Activated CD4-positive, alpha-beta T cell treated with anti-CD3 and anti-CD28 coated beads for 36 hours (primary cell): ENCODE measurements around the gene PROSER2. TPM values are rescaled to one million over a fixed set of nuclear protein-coding genes. Genes with fewer than 3 reads are reported as not detected.

Experiments used
- ATAC-seq: fragments of 200-7000 bp; cut with Tn5 transposase; one replicate; pipeline ENCODE4 v1.10.0; 2021; ENCODE audit warnings: mild to moderate bottlenecking, moderate library complexity
- CTCF ChIA-PET: fragments of 350-600 bp; sonication (Branson Sonifier 250); formaldehyde crosslinking; loops from one replicate; lab custom pipeline; 2021; ENCODE audit warnings: antibody characterized with exemption; lab: Charles Lee
- POLR2A ChIA-PET: fragments of 350-600 bp; sonication (Branson Sonifier 250); formaldehyde crosslinking; loops from one replicate; lab custom pipeline; 2021; ENCODE audit warnings: antibody characterized with exemption, inconsistent platforms; lab: Charles Lee
- DNase-seq: peaks from one replicate; pipeline ENCODE4 v3.0.0-alpha.2; 2020
- H3K27ac Mint-ChIP-seq: one replicate; pipeline ENCODE4 v1.8.0; 2021; ENCODE audit warnings: mixed read lengths
- H3K27me3 Mint-ChIP-seq: one replicate; pipeline ENCODE4 v1.8.0; 2021; ENCODE audit warnings: mixed read lengths
- H3K36me3 Mint-ChIP-seq: one replicate; pipeline ENCODE4 v1.8.0; 2021; ENCODE audit warnings: low read depth, mixed read lengths
- H3K4me1 Mint-ChIP-seq: one replicate; pipeline ENCODE4 v1.8.0; 2021; ENCODE audit warnings: mixed read lengths
- H3K4me3 Mint-ChIP-seq: one replicate; pipeline ENCODE4 v1.8.0; 2021; ENCODE audit warnings: mild to moderate bottlenecking, moderate library complexity, mixed read lengths
- H3K9me3 Mint-ChIP-seq: one replicate; pipeline ENCODE4 v1.8.0; 2021; ENCODE audit warnings: low read depth, mixed read lengths
- intact Hi-C, 2 experiments: fragments of 100-400 bp; cut with DNase I in 1 of 2; cut with micrococcal nuclease in 1 of 2; formaldehyde crosslinking; loops; one replicate each; pipeline versions ENCODE4 v1.14.2 to v1.15.1; 2022 to 2024; cut with DNase I, micrococcal nuclease
- total RNA-seq, 2 experiments: library from RNA; stranded (reverse); gene quantifications; one replicate each; pipeline ENCODE4 v1.2.3, GENCODE V29; 2021

PROSER2 gene
- total RNA-seq, 2 experiments from 2014 or later = 0.78 to 0.88 TPM

DNA sequence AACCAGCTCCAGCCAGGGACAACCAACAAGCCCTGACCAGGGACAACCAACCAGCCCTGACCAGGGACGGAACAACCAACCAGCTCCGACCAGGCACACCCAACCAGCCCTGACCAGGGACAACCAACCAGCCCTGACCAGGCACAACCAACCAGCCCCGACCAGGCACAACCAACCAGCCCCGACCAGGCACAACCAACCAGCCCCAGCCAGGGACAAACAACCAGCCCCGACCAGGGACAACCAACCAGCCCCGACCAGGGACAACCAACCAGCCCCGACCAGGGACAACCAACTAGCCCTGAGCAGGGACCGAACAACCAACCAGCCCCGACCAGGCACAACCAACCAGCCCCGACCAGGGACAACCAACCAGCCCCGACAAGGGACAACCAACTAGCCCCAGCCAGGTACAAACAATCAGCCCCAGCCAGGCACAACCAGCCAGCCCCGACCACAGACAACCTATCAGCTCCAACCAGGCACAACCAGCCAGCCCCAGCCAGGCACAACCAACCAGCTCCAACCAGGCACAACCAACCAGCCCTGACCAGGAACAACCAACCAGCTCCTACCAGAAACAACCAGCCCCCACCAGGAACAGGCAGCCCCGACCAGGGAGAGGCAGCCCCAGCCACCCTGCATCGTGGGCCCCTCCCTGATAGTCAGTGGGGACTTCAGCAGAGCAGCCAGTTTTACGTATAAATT, 56.4 kb downstream of the PROSER2 start:
- Mint-ChIP-seq H3K27me3 (no peaks in the 10 kb centered on the region), H3K36me3 (no peaks in the 10 kb centered on the region), H3K4me3 (no peak overlapping the region), H3K27ac (no peak overlapping the region), H3K9me3 (no peaks in the 10 kb centered on the region), H3K4me1 (peaks cover 7% of the 10 kb centered on the region)
- DNase-seq (no peak), ATAC-seq (no peak)
- ChIA-PET POLR2A (no interaction called here), CTCF (interaction anchor here (0.6 kb wide), 1 partner anchor 793 kb away, joined by 3 read pairs; no protein-coding TSS in a partner anchor)
- intact Hi-C loops = no loop called here

DNA sequence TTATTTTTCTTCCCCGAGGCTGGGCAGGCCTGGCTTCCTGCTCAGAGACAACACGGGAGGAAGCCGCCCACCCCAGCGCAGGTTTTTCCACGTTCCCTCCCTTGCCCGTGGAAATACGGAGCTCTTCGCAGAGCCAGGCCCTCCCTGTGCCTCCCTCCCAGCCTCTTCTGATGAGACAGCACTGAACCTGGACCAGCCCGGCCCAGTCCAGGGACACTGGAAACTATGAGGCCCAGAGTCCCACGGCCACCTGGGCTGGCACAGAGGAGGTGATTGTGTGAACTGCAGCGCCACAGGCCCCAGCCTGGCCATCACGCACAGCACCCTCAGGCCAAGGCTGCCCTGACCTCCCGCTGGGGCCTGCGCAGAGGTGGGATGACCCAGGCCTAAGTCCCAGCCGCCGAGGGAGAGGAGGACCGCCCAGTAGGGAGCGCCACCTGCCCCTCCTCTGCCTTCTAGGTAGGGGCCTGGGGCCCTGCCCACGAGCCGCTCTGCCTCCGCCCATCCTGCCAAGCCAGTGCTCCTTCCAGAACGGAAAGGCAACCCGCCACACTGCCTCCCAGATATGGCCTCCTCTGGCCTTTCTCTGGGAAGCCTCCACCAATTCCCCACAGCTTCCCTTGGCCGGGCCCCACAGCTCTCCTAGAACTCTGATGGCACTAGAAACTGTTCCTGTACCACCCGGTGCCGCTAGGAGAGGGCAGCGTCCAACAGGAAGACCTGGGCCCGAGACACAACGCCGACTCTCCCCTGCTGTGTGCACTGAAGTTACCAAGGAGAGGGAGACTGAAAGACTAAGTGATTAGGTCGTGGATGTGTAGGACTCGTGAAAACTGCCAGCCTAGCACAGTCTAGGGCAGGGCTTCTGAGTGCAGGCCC, 57.2 kb downstream of the PROSER2 start:
- DNase-seq (no peak), ATAC-seq (no peak)
- H3K4me3 Mint-ChIP-seq = no peak overlapping the region
- no peaks in the 10 kb centered on the region for H3K9me3 Mint-ChIP-seq
- H3K36me3 Mint-ChIP-seq = no peaks in the 10 kb centered on the region
- H3K27ac Mint-ChIP-seq = no peak overlapping the region
- intact Hi-C loops = no loop called here
- no peaks in the 10 kb centered on the region for H3K27me3 Mint-ChIP-seq
- POLR2A ChIA-PET = no interaction called here
- H3K4me1 Mint-ChIP-seq = no peaks in the 10 kb centered on the region
- CTCF ChIA-PET = no interaction called here

DNA sequence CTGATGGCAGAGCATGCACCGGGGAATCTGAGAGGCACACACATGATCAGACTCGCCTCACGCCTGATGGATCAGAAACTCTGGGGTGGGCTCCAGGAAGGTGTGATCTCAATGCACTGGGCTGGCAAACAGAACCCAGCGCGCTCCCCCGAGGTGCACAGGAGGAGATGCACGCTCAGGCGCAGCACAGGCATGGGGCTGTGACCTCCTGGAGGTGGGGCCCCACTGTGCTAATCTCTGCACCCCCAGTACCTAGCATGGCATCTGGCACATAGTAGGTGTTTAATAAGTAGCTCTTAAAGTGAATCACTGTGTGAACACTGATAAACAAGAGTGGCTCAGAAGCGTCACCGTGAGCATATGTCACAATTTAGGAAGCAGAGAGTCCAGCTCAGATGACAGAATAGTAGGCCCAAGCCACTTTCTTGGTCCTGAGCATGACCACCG, 57.9 kb downstream of the PROSER2 start:
- ChIA-PET CTCF (no interaction called here), POLR2A (no interaction called here)
- ATAC-seq (no peak), DNase-seq (no peak)
- Mint-ChIP-seq H3K27ac (no peak overlapping the region), H3K4me3 (no peak overlapping the region), H3K27me3 (no peaks in the 10 kb centered on the region), H3K4me1 (no peaks in the 10 kb centered on the region), H3K9me3 (no peaks in the 10 kb centered on the region), H3K36me3 (no peaks in the 10 kb centered on the region)
- intact Hi-C loops = no loop called here

DNA sequence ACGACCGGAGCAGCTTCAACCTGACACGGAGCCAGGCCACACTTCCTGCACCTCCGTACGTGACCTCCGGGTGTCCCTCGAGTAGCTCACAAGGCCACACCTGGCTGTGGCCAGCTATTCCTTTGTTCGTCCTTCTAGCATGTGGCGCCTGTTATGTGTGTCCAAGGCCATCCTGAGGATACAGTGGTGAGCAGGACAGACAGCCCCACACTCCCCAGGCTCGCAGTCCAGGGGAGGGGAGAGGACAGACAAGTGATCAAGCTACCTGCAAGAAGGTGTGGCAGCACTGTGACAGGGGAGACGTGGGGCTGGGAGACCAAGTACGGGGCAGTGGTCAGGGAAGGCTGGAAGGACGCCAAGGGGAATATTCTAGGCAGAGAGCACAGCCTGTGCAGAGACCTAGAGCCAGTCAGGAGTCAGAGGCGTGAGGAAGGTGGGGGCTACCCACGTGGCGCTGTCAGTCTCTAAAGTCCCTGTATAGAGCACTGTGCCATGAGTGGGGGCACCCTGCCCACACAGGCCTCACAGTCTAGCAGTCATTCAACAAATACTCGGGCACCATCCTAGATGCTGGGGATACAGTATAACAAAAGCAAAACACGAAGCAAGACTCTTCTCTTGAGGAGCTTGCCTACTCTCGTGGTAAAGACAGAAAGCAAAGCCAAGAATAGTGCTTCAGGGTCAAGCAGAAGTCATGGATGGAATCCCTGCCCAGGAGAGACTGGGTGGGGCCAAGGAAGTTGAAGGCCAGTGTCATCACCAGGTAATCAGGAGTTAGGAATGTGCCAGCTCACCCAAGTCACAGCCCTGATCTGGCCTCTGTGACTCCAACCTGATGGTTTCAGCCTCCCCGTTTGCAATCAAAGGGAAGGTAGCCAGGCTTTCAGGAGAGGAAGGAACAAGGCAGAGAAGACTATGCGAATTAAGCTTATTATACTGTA, 58.6 kb downstream of the PROSER2 start:
- Mint-ChIP-seq H3K36me3 (no peaks in the 10 kb centered on the region), H3K27ac (no peak overlapping the region), H3K9me3 (no peaks in the 10 kb centered on the region), H3K4me3 (no peak overlapping the region), H3K27me3 (no peaks in the 10 kb centered on the region), H3K4me1 (no peaks in the 10 kb centered on the region)
- CTCF ChIA-PET = no interaction called here
- ATAC-seq (no peak), DNase-seq (no peak)
- POLR2A ChIA-PET = no interaction called here
- intact Hi-C loops = no loop called here

DNA sequence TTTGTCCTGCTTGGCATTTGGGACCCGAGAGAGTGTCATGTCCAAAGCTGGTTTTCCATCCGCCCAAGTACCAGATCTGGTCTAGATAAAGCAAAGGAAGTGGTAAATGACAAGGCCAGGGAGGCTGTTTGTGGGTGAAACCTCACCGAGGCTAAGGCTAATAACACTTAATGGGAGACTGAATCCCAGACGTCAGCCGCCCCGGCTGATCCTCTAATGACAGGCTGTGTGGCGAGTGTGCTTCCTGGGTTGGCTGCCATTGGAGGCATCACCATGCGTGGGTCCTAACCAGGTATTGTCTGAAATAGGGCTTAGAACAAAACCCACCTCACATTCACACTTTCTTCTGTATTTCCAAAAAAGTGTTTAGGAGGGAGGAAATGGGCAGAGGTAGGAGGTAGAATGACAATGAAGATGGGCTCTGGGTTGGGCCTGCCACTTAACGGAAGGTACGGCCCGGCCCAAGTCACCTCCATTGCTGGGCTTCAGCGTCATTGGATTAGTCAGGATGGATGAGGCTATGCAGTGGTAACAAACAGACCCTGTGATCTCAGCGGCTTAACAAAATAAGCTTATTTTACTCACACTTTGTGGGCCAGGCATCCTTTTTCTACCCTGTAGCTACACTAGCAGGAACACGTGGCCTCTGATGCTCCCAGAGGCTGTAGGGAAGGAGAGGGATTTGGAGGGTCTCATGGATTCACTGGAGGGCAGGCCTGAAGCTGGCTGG, 59.7 kb downstream of the PROSER2 start:
- no peak for DNase-seq
- intact Hi-C loops = no loop called here
- Mint-ChIP-seq H3K4me1 (no peaks in the 10 kb centered on the region), H3K9me3 (no peaks in the 10 kb centered on the region), H3K27me3 (no peaks in the 10 kb centered on the region), H3K4me3 (no peak overlapping the region), H3K27ac (no peak overlapping the region), H3K36me3 (no peaks in the 10 kb centered on the region)
- no peak for ATAC-seq
- ChIA-PET POLR2A (no interaction called here), CTCF (interaction anchor here (1.6 kb wide), 1 partner anchor 63 kb away, joined by 9 read pairs; no protein-coding TSS in a partner anchor)

DNA sequence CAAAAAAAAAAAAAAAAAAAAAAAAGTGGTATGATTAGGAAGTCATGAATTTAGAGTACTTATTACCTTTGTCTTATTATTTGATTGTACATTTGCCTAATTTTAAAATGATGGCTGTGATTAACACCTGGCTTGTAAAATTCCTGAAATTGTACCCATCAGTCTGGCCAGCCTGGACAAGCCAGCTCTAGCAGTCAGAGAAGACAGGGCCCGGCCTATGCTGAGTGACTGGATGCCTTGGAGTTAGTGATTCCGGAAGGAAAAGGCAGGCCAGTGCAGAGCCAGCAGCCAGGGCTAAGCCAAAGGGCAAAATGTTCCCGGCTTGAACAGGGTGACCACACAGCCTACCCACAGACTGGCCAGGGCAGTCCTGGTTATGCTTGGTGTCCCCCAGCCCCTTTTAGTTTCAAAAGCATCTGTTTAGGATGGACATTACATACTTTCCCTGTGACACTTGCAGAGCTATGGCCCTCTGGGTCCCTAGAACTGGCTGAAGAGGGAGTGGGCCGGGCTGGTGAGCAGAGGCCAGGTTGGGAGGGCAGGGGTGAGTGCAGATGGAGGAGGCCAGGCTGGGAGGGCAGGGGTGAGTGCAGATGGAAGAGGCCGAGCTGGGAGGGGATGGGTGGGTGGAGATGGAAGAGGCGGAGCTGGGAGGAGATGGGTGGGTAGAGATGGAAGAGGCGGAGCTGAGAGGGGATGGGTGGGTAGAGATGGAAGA, 61.7 kb downstream of the PROSER2 start:
- DNase-seq (no peak), ATAC-seq (no peak)
- no peak overlapping the region for H3K4me3 Mint-ChIP-seq
- no peaks in the 10 kb centered on the region for H3K27me3 Mint-ChIP-seq
- no peaks in the 10 kb centered on the region for H3K9me3 Mint-ChIP-seq
- intact Hi-C loops = no loop called here
- H3K4me1 Mint-ChIP-seq = no peaks in the 10 kb centered on the region
- POLR2A ChIA-PET = no interaction called here
- no peak overlapping the region for H3K27ac Mint-ChIP-seq
- CTCF ChIA-PET = interaction anchor here (0.6 kb wide), 2 partner anchors 127 to 304 kb away, joined by 3 read pairs; no protein-coding TSS in a partner anchor
- no peaks in the 10 kb centered on the region for H3K36me3 Mint-ChIP-seq

DNA sequence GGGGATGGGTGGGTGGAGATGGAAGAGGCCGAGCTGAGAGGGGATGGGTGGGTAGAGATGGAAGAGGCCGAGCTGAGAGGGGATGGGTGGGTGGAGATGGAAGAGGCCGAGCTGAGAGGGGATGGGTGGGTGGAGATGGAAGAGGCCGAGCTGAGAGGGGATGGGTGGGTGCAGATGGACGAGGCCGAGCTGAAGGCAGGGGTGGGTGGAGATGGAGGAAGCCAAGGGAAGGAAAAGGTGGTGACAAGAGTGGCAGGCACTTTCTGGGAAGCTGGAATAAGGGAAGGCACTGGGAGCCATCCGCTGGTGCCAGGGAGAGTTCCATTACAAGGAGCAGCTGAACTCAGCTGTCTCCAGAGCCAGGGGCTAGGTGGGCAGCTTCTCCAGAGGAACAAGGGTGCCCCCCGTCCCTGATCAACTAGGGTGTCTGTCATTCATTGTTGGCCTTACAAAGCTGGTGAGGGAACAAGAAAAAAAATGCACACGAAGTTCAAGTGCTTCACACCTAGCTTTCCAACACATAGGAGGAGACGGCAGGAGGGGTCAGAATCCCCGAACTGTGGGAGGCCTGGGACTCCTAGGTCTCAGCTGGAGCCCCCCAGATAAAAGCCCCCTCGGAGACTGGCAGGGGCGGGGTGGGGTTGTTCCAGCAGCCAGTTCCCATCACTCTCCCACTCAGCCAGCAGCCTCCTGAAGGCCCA, 62.4 kb downstream of the PROSER2 start:
- Mint-ChIP-seq H3K4me3 (no peak overlapping the region), H3K4me1 (no peaks in the 10 kb centered on the region), H3K27ac (no peak overlapping the region), H3K9me3 (no peaks in the 10 kb centered on the region), H3K36me3 (no peaks in the 10 kb centered on the region), H3K27me3 (no peaks in the 10 kb centered on the region)
- ChIA-PET POLR2A (interaction anchor here (0.7 kb wide), 1 partner anchor 76 kb away, joined by 3 read pairs; no protein-coding TSS in a partner anchor), CTCF (interaction anchor here (0.6 to 0.7 kb wide), 3 partner anchors 33 to 128 kb away, joined by 3 read pairs; no protein-coding TSS in a partner anchor)
- intact Hi-C loops = no loop called here
- no peak for DNase-seq
- no peak for ATAC-seq

DNA sequence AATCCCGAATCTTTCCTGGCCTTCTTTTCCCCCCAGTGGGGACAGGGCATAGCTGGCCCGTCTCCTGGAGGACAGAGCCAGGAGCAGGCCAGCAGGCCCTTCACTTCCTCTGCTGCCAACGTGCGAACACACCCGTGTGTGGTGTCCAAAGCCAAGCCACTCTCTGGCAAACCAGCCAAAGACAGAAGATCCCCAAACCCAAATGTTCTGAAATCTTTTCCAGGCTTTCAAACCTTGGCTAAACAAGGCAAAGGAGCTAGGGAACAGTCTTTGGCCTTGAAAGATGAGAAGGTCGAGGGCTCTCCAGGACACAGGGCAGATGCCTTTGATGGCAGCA, 63.0 kb downstream of the PROSER2 start:
- ATAC-seq (no peak), DNase-seq (no peak)
- no peak overlapping the region for H3K4me3 Mint-ChIP-seq
- H3K36me3 Mint-ChIP-seq = no peaks in the 10 kb centered on the region
- ChIA-PET CTCF (interaction anchor here (0.6 to 0.7 kb wide), 2 partner anchors 34 to 128 kb away, joined by 3 read pairs; no protein-coding TSS in a partner anchor), POLR2A (interaction anchor here (0.7 kb wide), 1 partner anchor 76 kb away, joined by 3 read pairs; no protein-coding TSS in a partner anchor)
- no peaks in the 10 kb centered on the region for H3K27me3 Mint-ChIP-seq
- no peak overlapping the region for H3K27ac Mint-ChIP-seq
- intact Hi-C loops = no loop called here
- no peaks in the 10 kb centered on the region for H3K9me3 Mint-ChIP-seq
- no peaks in the 10 kb centered on the region for H3K4me1 Mint-ChIP-seq

DNA sequence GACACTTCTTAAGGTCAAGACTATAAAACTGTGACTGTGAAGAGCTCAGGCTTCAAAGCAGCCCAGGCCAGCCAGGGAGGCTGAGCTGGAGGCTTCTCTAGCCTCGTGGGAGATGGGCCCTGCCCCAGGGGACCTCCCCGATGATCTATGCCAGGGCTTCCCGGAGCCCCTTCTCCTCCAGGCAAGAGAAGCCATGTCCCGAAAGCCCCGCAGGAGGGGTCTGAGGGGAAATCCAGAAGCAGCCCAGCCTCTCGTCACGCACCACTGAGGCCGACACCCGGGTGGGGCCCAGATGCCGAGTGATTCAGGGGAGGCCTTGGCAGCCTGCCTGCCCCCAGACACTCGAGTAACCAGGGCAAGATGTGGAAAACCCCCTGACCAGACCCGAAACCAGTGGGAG, 63.7 kb downstream of the PROSER2 start:
- DNase-seq (no peak), ATAC-seq (no peak)
- intact Hi-C loops = no loop called here
- Mint-ChIP-seq H3K9me3 (no peaks in the 10 kb centered on the region), H3K36me3 (no peaks in the 10 kb centered on the region), H3K27me3 (no peaks in the 10 kb centered on the region), H3K4me1 (no peaks in the 10 kb centered on the region), H3K4me3 (no peak overlapping the region), H3K27ac (no peak overlapping the region)
- CTCF ChIA-PET = no interaction called here
- POLR2A ChIA-PET = no interaction called here
